Adrenal gland (tissue), 5 donors: Measurements from ENCODE around the gene THSD4.

Experiments used
- CTCF ChIP-seq, 6 experiments: fragments of 450-650 bp in 4 of 6; fragments of 200-600 bp in 2 of 6; sonication (generic) in 1 of 6; IDR thresholded peaks; 1 replicate in 5 of 6; 2 replicates in 1 of 6; pipeline versions ENCODE4 v1.5.1 to v1.8.0; 2016 to 2021; ENCODE audit warnings: antibody characterized with exemption in 6 of 6, mild to moderate bottlenecking in 2 of 6, moderate library complexity in 1 of 6
- POLR2A ChIP-seq, 2 donors: fragments of 450-650 bp; IDR thresholded peaks; one replicate each; pipeline ENCODE4 v1.6.1; 2017; ENCODE audit warnings: antibody characterized with exemption in 2 of 2, mild to moderate bottlenecking in 2 of 2, moderate library complexity in 1 of 2
- donor health status: DM: no; HTN: no; CAD: no.

- no peak for TF ChIP-seq CTCF (IDR thresholded peaks at IDR 0.05)
- TF ChIP-seq POLR2A (IDR thresholded peaks at IDR 0.05), result no peak
These were observed 633.0 kb downstream of the THSD4 start for GRCh38 chr15:71748293-71748718.
